OCI-M2 (cell line): ENCODE results near the gene MVP.

Experiments
- DNase-seq: peaks from one replicate; lab custom pipeline; 2025; ENCODE audit not compliant: unreplicated experiment; lab: John Stamatoyannopoulos, UW

The MVP gene

GRCh38 chr16:29804455-29805231 lies 15.6 kb upstream of the MVP start:
- no peak for DNase-seq

GRCh38 chr16:29805232-29806098 lies 14.8 kb upstream of the MVP start:
- no peak for DNase-seq

GRCh38 chr16:29806099-29806579 lies 14.1 kb upstream of the MVP start, which contains the start of gene MAZ:
MAZ (plus strand) TSS chr16:29806529; CDS start chr16:29806702, 173 bp downstream.
- DNase-seq = no peak

GRCh38 chr16:29806641-29807425 lies 13.4 kb upstream of the MVP start:
- DNase-seq = no peak

GRCh38 chr16:29807426-29808218 lies 12.6 kb upstream of the MVP start:
- DNase-seq = no peak

- no peak for DNase-seq
Observed at GRCh38 chr16:29808219-29808900, 11.9 kb upstream of the MVP start.

- DNase-seq = no peak
Observed at GRCh38 chr16:29809031-29809747, 11.1 kb upstream of the MVP start.

GRCh38 chr16:29809850-29810698 lies 10.2 kb upstream of the MVP start:
- DNase-seq = no peak

GRCh38 chr16:29810699-29811169 lies 9.5 kb upstream of the MVP start:
- no peak for DNase-seq

GRCh38 chr16:29811170-29811895 lies 8.9 kb upstream of the MVP start:
- DNase-seq = no peak

GRCh38 chr16:29811896-29812665 lies 8.2 kb upstream of the MVP start, which contains the start of gene PRRT2:
PRRT2 (plus strand) TSS chr16:29812193; CDS start chr16:29813055, 862 bp downstream.
- no peak for DNase-seq

GRCh38 chr16:29812754-29813643 lies 7.3 kb upstream of the MVP start:
- DNase-seq = no peak

- DNase-seq = no peak
Observed at GRCh38 chr16:29813644-29814562, 6.4 kb upstream of the MVP start.

- no peak for DNase-seq
Observed at GRCh38 chr16:29814592-29814991, 5.7 kb upstream of the MVP start.
